ENCODE measurements around the gene NR2F2. TPM values are rescaled to one million over a fixed set of nuclear protein-coding genes. Genes with fewer than 3 reads are reported as not detected.

The NR2F2 gene
- total and polyA plus RNA-seq, 2 donors (not counting 1 experiment from before 2014, with no cell fraction given), result not detected

DNA sequence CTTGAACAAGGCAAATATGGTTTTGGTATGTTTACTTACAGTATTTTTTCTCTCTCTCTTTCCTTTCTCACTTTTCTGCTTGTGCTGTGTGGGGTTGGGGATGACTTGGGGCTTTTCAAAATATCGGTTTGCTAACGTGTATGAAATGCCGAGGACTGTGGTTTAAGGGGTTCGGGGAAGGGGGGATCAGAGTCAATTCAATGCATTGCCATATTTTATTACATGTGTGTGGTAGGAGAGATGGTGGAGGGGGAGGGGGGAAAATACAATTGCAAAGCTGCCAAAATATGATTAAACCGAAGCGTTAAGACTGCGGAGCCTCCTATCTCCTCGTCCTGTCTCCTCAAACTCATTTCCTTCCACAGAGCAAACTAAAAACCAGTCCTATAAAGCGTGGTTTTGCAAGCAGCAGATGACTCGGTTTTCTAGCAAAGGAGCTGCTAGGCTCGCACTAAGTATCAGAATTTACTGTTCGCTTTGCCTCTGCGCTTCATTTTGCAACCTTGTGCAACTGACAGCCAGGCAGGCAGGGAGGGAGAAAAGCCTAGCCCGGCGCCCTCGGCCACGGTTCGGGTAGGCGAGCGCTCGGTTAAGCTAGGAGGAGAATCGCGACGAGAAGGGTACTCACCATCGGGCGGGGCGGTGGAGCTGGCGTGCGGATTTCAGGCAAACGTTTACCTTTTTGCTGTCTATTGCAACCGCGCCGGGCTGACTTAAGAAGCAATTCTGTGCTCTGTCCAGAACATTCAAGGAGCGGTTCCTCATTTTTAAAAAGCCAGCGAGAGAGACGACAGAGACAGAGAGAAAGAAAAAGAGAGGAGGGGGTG, 4.0 kb upstream of the NR2F2 start:
- ChIA-PET CTCF (interaction anchor here (0.7 kb wide), 1 partner anchor 1581 kb away, joined by 3 read pairs; no protein-coding TSS in a partner anchor), POLR2A (no interaction called here)
- no peaks in the 10 kb centered on the region for H3K36me3 ChIP-seq (replicated peaks in 1 of 2; ENCODE audit: control extremely low read depth in 1 of 2, control insufficient read depth in 1 of 2, extremely low read depth in 1 of 2, insufficient read depth in 2 of 2, low read length in 1 of 2)
- H3K9me3 ChIP-seq (ENCODE audit: control extremely low read depth in 1 of 3, control insufficient read depth in 2 of 3, insufficient read depth in 1 of 3, low read length in 2 of 3), result peaks cover 0 to 23% (median 0%) of the 10 kb centered on the region in 3 donors
- H4K20me1 ChIP-seq (ENCODE audit: control insufficient read depth, insufficient read depth, low read length, poor library complexity, severe bottlenecking), result no peaks in the 10 kb centered on the region
- H3K4me3 ChIP-seq (ENCODE audit: control extremely low read depth in 1 of 5, extremely low read depth in 1 of 5, insufficient read depth in 1 of 5, low read depth in 2 of 5, low read length in 4 of 5), result no peak overlapping the region
- peak overlapping the region; percentile 10 for H2AFZ ChIP-seq (ENCODE audit: insufficient read depth, low read depth, low read length, poor library complexity, severe bottlenecking)
- H3K4me3 Mint-ChIP-seq, result no peak overlapping the region
- H3K4me1 ChIP-seq (ENCODE audit: control insufficient read depth in 2 of 2, insufficient read depth in 2 of 2, low read length in 2 of 2), result peaks cover 3 to 4% of the 10 kb centered on the region in 2 donors
- H3K27ac ChIP-seq (ENCODE audit: low read length in 2 of 2), result no peak overlapping the region
- ATAC-seq (ENCODE audit: low read depth), result no peak
- no peak overlapping the region for H3K9ac ChIP-seq (ENCODE audit: low read length)
- H3K27ac Mint-ChIP-seq, result no peak overlapping the region
- intact Hi-C loops (cut with micrococcal nuclease), result no loop called here
- TF ChIP-seq, protein P1, sequence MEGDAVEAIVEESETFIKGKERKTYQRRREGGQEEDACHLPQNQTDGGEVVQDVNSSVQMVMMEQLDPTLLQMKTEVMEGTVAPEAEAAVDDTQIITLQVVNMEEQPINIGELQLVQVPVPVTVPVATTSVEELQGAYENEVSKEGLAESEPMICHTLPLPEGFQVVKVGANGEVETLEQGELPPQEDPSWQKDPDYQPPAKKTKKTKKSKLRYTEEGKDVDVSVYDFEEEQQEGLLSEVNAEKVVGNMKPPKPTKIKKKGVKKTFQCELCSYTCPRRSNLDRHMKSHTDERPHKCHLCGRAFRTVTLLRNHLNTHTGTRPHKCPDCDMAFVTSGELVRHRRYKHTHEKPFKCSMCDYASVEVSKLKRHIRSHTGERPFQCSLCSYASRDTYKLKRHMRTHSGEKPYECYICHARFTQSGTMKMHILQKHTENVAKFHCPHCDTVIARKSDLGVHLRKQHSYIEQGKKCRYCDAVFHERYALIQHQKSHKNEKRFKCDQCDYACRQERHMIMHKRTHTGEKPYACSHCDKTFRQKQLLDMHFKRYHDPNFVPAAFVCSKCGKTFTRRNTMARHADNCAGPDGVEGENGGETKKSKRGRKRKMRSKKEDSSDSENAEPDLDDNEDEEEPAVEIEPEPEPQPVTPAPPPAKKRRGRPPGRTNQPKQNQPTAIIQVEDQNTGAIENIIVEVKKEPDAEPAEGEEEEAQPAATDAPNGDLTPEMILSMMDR (IDR thresholded peaks at IDR 0.05), result no peak
- no peak for TF ChIP-seq EZH2 (IDR thresholded peaks at IDR 0.05; ENCODE audit: borderline replicate concordance, insufficient read depth, low read depth, low read length, poor library complexity, severe bottlenecking)
- no peak for DNase-seq
- peaks cover 2 to 58% (median 39%) of the 10 kb centered on the region in 4 experiments for H3K27me3 ChIP-seq (replicated peaks in 1 of 4; ENCODE audit: control extremely low read depth in 1 of 4, control insufficient read depth in 3 of 4, insufficient read depth in 4 of 4, low read length in 3 of 4)
- no peaks in the 10 kb centered on the region for H3K9me3 Mint-ChIP-seq (ENCODE audit: insufficient read depth)
- no peaks in the 10 kb centered on the region for H3K79me2 ChIP-seq (ENCODE audit: control insufficient read depth, insufficient read depth, low read length)
- WGBS (ENCODE audit: insufficient coverage), result 9% methylated on average over 36 of the region's 36 CpGs
- H3K4me1 Mint-ChIP-seq, result peaks cover 12% of the 10 kb centered on the region
- H3K27me3 Mint-ChIP-seq, result peaks cover 72% of the 10 kb centered on the region
- H3K4me2 ChIP-seq (replicated peaks; ENCODE audit: low read depth, low read length, poor library complexity, severe bottlenecking), result no peak overlapping the region

GRCh38 chr15:96327155-96327741, 3.3 kb upstream of the NR2F2 start:
- 16% methylated on average over 3 of the region's 14 CpGs for WGBS (ENCODE audit: insufficient coverage)
- H3K4me2 ChIP-seq (replicated peaks; ENCODE audit: low read depth, low read length, poor library complexity, severe bottlenecking), result no peak overlapping the region
- no peak overlapping the region for H3K4me3 Mint-ChIP-seq
- intact Hi-C loops (cut with micrococcal nuclease), result no loop called here
- CTCF ChIA-PET, result interaction anchor here (0.7 kb wide), 1 partner anchor 1580 kb away, joined by 3 read pairs; no protein-coding TSS in a partner anchor
- H3K36me3 ChIP-seq (replicated peaks in 1 of 2; ENCODE audit: control extremely low read depth in 1 of 2, control insufficient read depth in 1 of 2, extremely low read depth in 1 of 2, insufficient read depth in 2 of 2, low read length in 1 of 2), result no peaks in the 10 kb centered on the region
- H4K20me1 ChIP-seq (ENCODE audit: control insufficient read depth, insufficient read depth, low read length, poor library complexity, severe bottlenecking), result no peaks in the 10 kb centered on the region
- no peak for DNase-seq
- no peak for TF ChIP-seq EZH2 (IDR thresholded peaks at IDR 0.05; ENCODE audit: borderline replicate concordance, insufficient read depth, low read depth, low read length, poor library complexity, severe bottlenecking)
- TF ChIP-seq, protein P1 (IDR thresholded peaks at IDR 0.05), result no peak
- no peak overlapping the region for H3K9ac ChIP-seq (ENCODE audit: low read length)
- H3K4me3 ChIP-seq (ENCODE audit: control extremely low read depth in 1 of 5, extremely low read depth in 1 of 5, insufficient read depth in 1 of 5, low read depth in 2 of 5, low read length in 4 of 5), result no peak overlapping the region
- H3K27ac ChIP-seq (ENCODE audit: low read length in 2 of 2), result no peak overlapping the region
- ATAC-seq (ENCODE audit: low read depth), result no peak
- peaks cover 14% of the 10 kb centered on the region for H3K4me1 Mint-ChIP-seq
- H3K9me3 Mint-ChIP-seq (ENCODE audit: insufficient read depth), result no peaks in the 10 kb centered on the region
- peak overlapping the region; percentile 10 for H2AFZ ChIP-seq (ENCODE audit: insufficient read depth, low read depth, low read length, poor library complexity, severe bottlenecking)
- POLR2A ChIA-PET, result no interaction called here
- H3K27me3 ChIP-seq (replicated peaks in 1 of 4; ENCODE audit: control extremely low read depth in 1 of 4, control insufficient read depth in 3 of 4, insufficient read depth in 4 of 4, low read length in 3 of 4), result peaks cover 2 to 59% (median 41%) of the 10 kb centered on the region in 4 experiments
- no peaks in the 10 kb centered on the region for H3K79me2 ChIP-seq (ENCODE audit: control insufficient read depth, insufficient read depth, low read length)
- H3K9me3 ChIP-seq (ENCODE audit: control extremely low read depth in 1 of 3, control insufficient read depth in 2 of 3, insufficient read depth in 1 of 3, low read length in 2 of 3), result peaks cover 0 to 30% (median 0%) of the 10 kb centered on the region in 3 donors
- peaks cover 4 to 5% of the 10 kb centered on the region in 2 donors for H3K4me1 ChIP-seq (ENCODE audit: control insufficient read depth in 2 of 2, insufficient read depth in 2 of 2, low read length in 2 of 2)
- no peak overlapping the region for H3K27ac Mint-ChIP-seq
- H3K27me3 Mint-ChIP-seq, result peaks cover 73% of the 10 kb centered on the region
